ENCODE data around the gene FN3K.

DNA sequence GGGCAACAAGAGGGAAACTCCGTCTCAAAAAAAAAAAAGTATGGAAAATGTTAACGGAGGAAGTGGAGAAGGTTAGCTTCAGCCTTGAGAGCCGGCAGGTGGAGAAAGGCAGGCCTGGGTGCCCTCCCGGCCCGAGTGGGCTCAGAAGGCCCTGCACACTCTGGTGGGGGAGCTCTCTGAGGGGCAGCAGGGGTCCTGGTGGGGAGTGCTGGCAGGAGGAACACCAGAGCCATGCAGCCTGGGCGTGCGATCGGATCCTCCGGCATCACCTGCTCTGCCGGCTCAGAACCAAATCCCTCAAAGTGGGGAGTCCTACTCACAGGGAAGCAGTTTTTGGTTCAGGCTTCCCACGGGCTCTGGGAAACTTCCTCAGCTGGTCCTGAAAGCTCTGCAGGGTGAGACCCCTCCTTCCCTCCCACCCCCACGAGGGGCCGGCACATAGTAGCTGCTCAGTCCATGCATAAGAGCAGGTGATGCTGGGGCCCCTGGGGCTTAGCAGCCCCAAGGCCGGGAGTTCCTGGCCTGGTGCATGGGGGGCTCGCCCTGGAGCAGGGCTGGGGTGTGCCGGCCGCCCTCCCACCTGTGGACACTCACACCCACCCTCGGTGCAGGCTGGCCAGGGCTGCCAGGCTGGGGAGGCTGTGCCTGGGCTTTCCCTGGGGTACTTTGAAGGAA is 1.2 kb downstream of the FN3K start:
- TF ChIP-seq CTCF (IDR thresholded peaks at IDR 0.05; ENCODE audit: insufficient read depth, low read length, poor library complexity, severe bottlenecking) (no peak), EZH2phosphoT487 (conservative IDR thresholded peaks at IDR 0.05; ENCODE audit: low read length) (no peak)
